HepG2 (cell line): ENCODE results near the gene SLC2A4. TPM values are rescaled to one million over a fixed set of nuclear protein-coding genes. Genes with fewer than 3 reads are reported as not detected.

Experiments
- polyA plus RNA-seq, 8 experiments: library from polyadenylated mRNA; depleted of rRNA in 3 of 8; stranded (reverse) in 7 of 8; unstranded in 1 of 8; fragments of >200 nt; fragmentation: Illumina TruSeq in 4 of 8; extraction: Trizol in 4 of 8; gene quantifications; 2 replicates each; pipeline versions ENCODE4 v1.2.1 to v1.2.3, GENCODE V29; 2011 to 2016; ENCODE audit warnings: low read depth in 4 of 8, missing spikeins in 1 of 8, mixed read lengths in 1 of 8; ENCODE audit not compliant: insufficient read depth in 1 of 8
- small RNA-seq, 3 experiments: library from RNA; depleted of rRNA; stranded (forward); fragments of <200 nt; gene quantifications; one replicate each; pipeline ENCODE3, GENCODE V24; 2012; ENCODE audit warnings: low read depth in 2 of 3, low replicate concordance in 1 of 3; ENCODE audit not compliant: insufficient read length in 3 of 3, insufficient read depth in 2 of 3
- total RNA-seq, 5 experiments: library from RNA; depleted of rRNA; stranded (reverse); fragments of >200 nt; fragmentation: Illumina TruSeq; extraction: Trizol; gene quantifications; 2 replicates each; pipeline ENCODE4 v1.2.3, GENCODE V29; 2016; ENCODE audit warnings: low read depth in 1 of 5

SLC2A4 gene
- total and polyA plus RNA-seq, 2 of the 13 experiments (the other 11 are each of a cell fraction or from before 2014, with no cell fraction given), result 4.9 to 5.8 TPM

Small RNAs within 50 kb of the gene (small RNA-seq; reads per million reads assigned to genes)
- gene AC026954.2 (0 reads per million in 3 experiments), gene RF00019 (0 reads per million in 3 experiments)

Other genes with a start within 250 kb of the SLC2A4 start
Only the 30 nearest of the 33 such genes appear.
- gene CLEC10A, start 201.5 kb upstream of the SLC2A4 start, total RNA-seq (2016; rRNA removed; fragmentation: Illumina TruSeq; extraction: Trizol), result not detected in 2 replicates
- 0.33 and 0.65 TPM in 2 replicates for gene CLEC10A, start 201.5 kb upstream of the SLC2A4 start, polyA plus RNA-seq (2011; rRNA removed)
- 142 and 320 TPM in 2 replicates for gene ASGR2, start 166.9 kb upstream of the SLC2A4 start, total RNA-seq (2016; rRNA removed; fragmentation: Illumina TruSeq; extraction: Trizol)
- 754 and 762 TPM in 2 replicates for gene ASGR2, start 166.9 kb upstream of the SLC2A4 start, polyA plus RNA-seq (2011; rRNA removed)
- 156 and 353 TPM in 2 replicates for gene ASGR1, start 102.3 kb upstream of the SLC2A4 start, total RNA-seq (2016; rRNA removed; fragmentation: Illumina TruSeq; extraction: Trizol)
- 796 and 885 TPM in 2 replicates for gene ASGR1, start 102.3 kb upstream of the SLC2A4 start, polyA plus RNA-seq (2011; rRNA removed)
- gene DLG4, start 61.9 kb upstream of the SLC2A4 start, total RNA-seq (2016; rRNA removed; fragmentation: Illumina TruSeq; extraction: Trizol), result 0.25 and 0.71 TPM in 2 replicates
- gene DLG4, start 61.9 kb upstream of the SLC2A4 start, polyA plus RNA-seq (2011; rRNA removed), result 3.9 and 4.3 TPM in 2 replicates
- gene ACADVL, start 61.8 kb upstream of the SLC2A4 start, total RNA-seq (2016; rRNA removed; fragmentation: Illumina TruSeq; extraction: Trizol), result 106 and 219 TPM in 2 replicates
- gene ACADVL, start 61.8 kb upstream of the SLC2A4 start, polyA plus RNA-seq (2011; rRNA removed), result 412 and 521 TPM in 2 replicates
- gene DVL2, start 47.2 kb upstream of the SLC2A4 start, total RNA-seq (2016; rRNA removed; fragmentation: Illumina TruSeq; extraction: Trizol), result 27.2 and 38.2 TPM in 2 replicates
- gene DVL2, start 47.2 kb upstream of the SLC2A4 start, polyA plus RNA-seq (2011; rRNA removed), result 5.7 and 7.0 TPM in 2 replicates
- 33.2 and 37.5 TPM in 2 replicates for gene PHF23, start 42.3 kb upstream of the SLC2A4 start, total RNA-seq (2016; rRNA removed; fragmentation: Illumina TruSeq; extraction: Trizol)
- 27.6 and 30.9 TPM in 2 replicates for gene PHF23, start 42.3 kb upstream of the SLC2A4 start, polyA plus RNA-seq (2011; rRNA removed)
- 161 and 239 TPM in 2 replicates for gene GABARAP, start 39.3 kb upstream of the SLC2A4 start, total RNA-seq (2016; rRNA removed; fragmentation: Illumina TruSeq; extraction: Trizol)
- 274 and 310 TPM in 2 replicates for gene GABARAP, start 39.3 kb upstream of the SLC2A4 start, polyA plus RNA-seq (2011; rRNA removed)
- 19.8 and 32.0 TPM in 2 replicates for gene CTDNEP1, start 30.0 kb upstream of the SLC2A4 start, total RNA-seq (2016; rRNA removed; fragmentation: Illumina TruSeq; extraction: Trizol)
- gene CTDNEP1, start 30.0 kb upstream of the SLC2A4 start, polyA plus RNA-seq (2011; rRNA removed), result 118 and 126 TPM in 2 replicates
- gene ELP5, start 29.5 kb upstream of the SLC2A4 start, total RNA-seq (2016; rRNA removed; fragmentation: Illumina TruSeq; extraction: Trizol), result 68.0 and 69.8 TPM in 2 replicates
- 67.6 and 75.4 TPM in 2 replicates for gene ELP5, start 29.5 kb upstream of the SLC2A4 start, polyA plus RNA-seq (2011; rRNA removed)
- not detected in 2 replicates for gene CLDN7, start 19.2 kb upstream of the SLC2A4 start, total RNA-seq (2016; rRNA removed; fragmentation: Illumina TruSeq; extraction: Trizol)
- gene CLDN7, start 19.2 kb upstream of the SLC2A4 start, polyA plus RNA-seq (2011; rRNA removed), result not detected in 2 replicates
- 0.22 TPM in 1 of 2 replicates, not detected in the other for gene YBX2, start 12.9 kb downstream of the SLC2A4 start, total RNA-seq (2016; rRNA removed; fragmentation: Illumina TruSeq; extraction: Trizol)
- gene YBX2, start 12.9 kb downstream of the SLC2A4 start, polyA plus RNA-seq (2011; rRNA removed), result 0.12 TPM in 2 replicates
- gene EIF5A, start 25.9 kb downstream of the SLC2A4 start, total RNA-seq (2016; rRNA removed; fragmentation: Illumina TruSeq; extraction: Trizol), result 319 and 367 TPM in 2 replicates
- 280 and 337 TPM in 2 replicates for gene EIF5A, start 25.9 kb downstream of the SLC2A4 start, polyA plus RNA-seq (2011; rRNA removed)
- 43.8 and 58.0 TPM in 2 replicates for gene GPS2, start 33.6 kb downstream of the SLC2A4 start, total RNA-seq (2016; rRNA removed; fragmentation: Illumina TruSeq; extraction: Trizol)
- 48.0 and 59.4 TPM in 2 replicates for gene GPS2, start 33.6 kb downstream of the SLC2A4 start, polyA plus RNA-seq (2011; rRNA removed)
- 6.7 and 15.7 TPM in 2 replicates for gene NEURL4, start 47.6 kb downstream of the SLC2A4 start, total RNA-seq (2016; rRNA removed; fragmentation: Illumina TruSeq; extraction: Trizol)
- gene NEURL4, start 47.6 kb downstream of the SLC2A4 start, polyA plus RNA-seq (2011; rRNA removed), result 14.8 and 15.3 TPM in 2 replicates
- gene ACAP1, start 54.8 kb downstream of the SLC2A4 start, total RNA-seq (2016; rRNA removed; fragmentation: Illumina TruSeq; extraction: Trizol), result 1.3 TPM in 1 of 2 replicates, not detected in the other
- 2.5 and 3.1 TPM in 2 replicates for gene ACAP1, start 54.8 kb downstream of the SLC2A4 start, polyA plus RNA-seq (2011; rRNA removed)
- 1.3 and 1.6 TPM in 2 replicates for gene KCTD11, start 70.4 kb downstream of the SLC2A4 start, total RNA-seq (2016; rRNA removed; fragmentation: Illumina TruSeq; extraction: Trizol)
- 2.6 and 3.1 TPM in 2 replicates for gene KCTD11, start 70.4 kb downstream of the SLC2A4 start, polyA plus RNA-seq (2011; rRNA removed)
- gene TMEM95, start 73.4 kb downstream of the SLC2A4 start, total RNA-seq (2016; rRNA removed; fragmentation: Illumina TruSeq; extraction: Trizol), result not detected in 2 replicates
- not detected in 2 replicates for gene TMEM95, start 73.4 kb downstream of the SLC2A4 start, polyA plus RNA-seq (2011; rRNA removed)
- gene TNK1, start 99.4 kb downstream of the SLC2A4 start, total RNA-seq (2016; rRNA removed; fragmentation: Illumina TruSeq; extraction: Trizol), result 1.7 and 2.0 TPM in 2 replicates
- gene TNK1, start 99.4 kb downstream of the SLC2A4 start, polyA plus RNA-seq (2011; rRNA removed), result 3.5 and 3.7 TPM in 2 replicates
- gene PLSCR3, start 112.8 kb downstream of the SLC2A4 start, total RNA-seq (2016; rRNA removed; fragmentation: Illumina TruSeq; extraction: Trizol), result 5.6 and 6.0 TPM in 2 replicates
- gene PLSCR3, start 112.8 kb downstream of the SLC2A4 start, polyA plus RNA-seq (2011; rRNA removed), result 6.1 and 6.2 TPM in 2 replicates
- gene TMEM256, start 122.4 kb downstream of the SLC2A4 start, total RNA-seq (2016; rRNA removed; fragmentation: Illumina TruSeq; extraction: Trizol), result 231 and 246 TPM in 2 replicates
- gene TMEM256, start 122.4 kb downstream of the SLC2A4 start, polyA plus RNA-seq (2011; rRNA removed), result 240 and 252 TPM in 2 replicates
- gene NLGN2, start 126.1 kb downstream of the SLC2A4 start, total RNA-seq (2016; rRNA removed; fragmentation: Illumina TruSeq; extraction: Trizol), result 1.4 and 1.9 TPM in 2 replicates
- 11.0 and 15.1 TPM in 2 replicates for gene NLGN2, start 126.1 kb downstream of the SLC2A4 start, polyA plus RNA-seq (2011; rRNA removed)
- not detected in 2 replicates for gene SPEM1, start 138.6 kb downstream of the SLC2A4 start, total RNA-seq (2016; rRNA removed; fragmentation: Illumina TruSeq; extraction: Trizol)
- not detected in 2 replicates for gene SPEM1, start 138.6 kb downstream of the SLC2A4 start, polyA plus RNA-seq (2011; rRNA removed)
- gene SPEM2, start 143.9 kb downstream of the SLC2A4 start, total RNA-seq (2016; rRNA removed; fragmentation: Illumina TruSeq; extraction: Trizol), result not detected in 2 replicates
- not detected in 2 replicates for gene SPEM2, start 143.9 kb downstream of the SLC2A4 start, polyA plus RNA-seq (2011; rRNA removed)
- gene SPEM3, start 147.1 kb downstream of the SLC2A4 start, total RNA-seq (2016; rRNA removed; fragmentation: Illumina TruSeq; extraction: Trizol), result not detected in 2 replicates
- gene SPEM3, start 147.1 kb downstream of the SLC2A4 start, polyA plus RNA-seq (2011; rRNA removed), result not detected in 2 replicates
- gene TMEM102, start 153.7 kb downstream of the SLC2A4 start, total RNA-seq (2016; rRNA removed; fragmentation: Illumina TruSeq; extraction: Trizol), result 2.0 and 3.1 TPM in 2 replicates
- 1.6 and 2.8 TPM in 2 replicates for gene TMEM102, start 153.7 kb downstream of the SLC2A4 start, polyA plus RNA-seq (2011; rRNA removed)
- 0.20 and 0.55 TPM in 2 replicates for gene FGF11, start 157.8 kb downstream of the SLC2A4 start, total RNA-seq (2016; rRNA removed; fragmentation: Illumina TruSeq; extraction: Trizol)
- 7.0 and 7.6 TPM in 2 replicates for gene FGF11, start 157.8 kb downstream of the SLC2A4 start, polyA plus RNA-seq (2011; rRNA removed)
- 3.6 and 5.4 TPM in 2 replicates for gene CHRNB1, start 163.3 kb downstream of the SLC2A4 start, total RNA-seq (2016; rRNA removed; fragmentation: Illumina TruSeq; extraction: Trizol)
- 33.7 and 39.6 TPM in 2 replicates for gene CHRNB1, start 163.3 kb downstream of the SLC2A4 start, polyA plus RNA-seq (2011; rRNA removed)
- gene ZBTB4, start 197.9 kb downstream of the SLC2A4 start, total RNA-seq (2016; rRNA removed; fragmentation: Illumina TruSeq; extraction: Trizol), result 3.3 and 4.3 TPM in 2 replicates
- 7.4 and 7.9 TPM in 2 replicates for gene ZBTB4, start 197.9 kb downstream of the SLC2A4 start, polyA plus RNA-seq (2011; rRNA removed)
- 0.07 TPM in 1 of 2 replicates, not detected in the other for gene SLC35G6, start 199.7 kb downstream of the SLC2A4 start, total RNA-seq (2016; rRNA removed; fragmentation: Illumina TruSeq; extraction: Trizol)
- gene SLC35G6, start 199.7 kb downstream of the SLC2A4 start, polyA plus RNA-seq (2011; rRNA removed), result 0.04 TPM in 1 of 2 replicates, not detected in the other